ENCODE data around the gene MARK2. TPM values are rescaled to one million over a fixed set of nuclear protein-coding genes. Genes with fewer than 3 reads are reported as not detected.

Gene MARK2
- total RNA-seq, 1 experiment from 2014 or later = 39.8 TPM

- ChIA-PET CTCF (interaction anchor here (0.5 to 0.8 kb wide), 4 partner anchors 16 to 333 kb away, joined by 3 to 4 read pairs (median 4); no protein-coding TSS in a partner anchor), POLR2A (interaction anchor here (0.6 to 1.1 kb wide), 3 partner anchors 15 to 1437 kb away, joined by 3 to 5 read pairs (median 3); no protein-coding TSS in a partner anchor)
- no peak for TF ChIP-seq CTCF (IDR thresholded peaks at IDR 0.05; ENCODE audit: unreplicated experiment)
- no TSS peak for BruUV-seq (replicated peaks)
- Mint-ChIP-seq H3K4me1 (ENCODE audit: insufficient read depth, unreplicated experiment) (no peaks in the 10 kb centered on the region), H3K4me3 (ENCODE audit: unreplicated experiment) (no peak overlapping the region), H3K9me3 (ENCODE audit: unreplicated experiment) (no peaks in the 10 kb centered on the region), H3K36me3 (ENCODE audit: insufficient read depth, unreplicated experiment) (peaks cover 10% of the 10 kb centered on the region), H3K27ac (ENCODE audit: low read depth, unreplicated experiment) (no peak overlapping the region), H3K27me3 (ENCODE audit: insufficient read depth, unreplicated experiment) (no peaks in the 10 kb centered on the region)
- DNase-seq (ENCODE audit: unreplicated experiment) = no peak
- intact Hi-C loops (cut with micrococcal nuclease) = no loop called here
Measured at GRCh38 chr11:63829823-63830489, 9.0 kb upstream of the MARK2 start.

- no peaks in the 10 kb centered on the region for H3K9me3 Mint-ChIP-seq (ENCODE audit: unreplicated experiment)
- ChIA-PET POLR2A (interaction anchor here (1.5 kb wide), 1 partner anchor 17 kb away, joined by 5 read pairs; no protein-coding TSS in a partner anchor), CTCF (interaction anchor here (1.1 to 1.2 kb wide), 2 partner anchors 115 to 321 kb away, joined by 3 to 4 read pairs; no protein-coding TSS in a partner anchor)
- H3K36me3 Mint-ChIP-seq (ENCODE audit: insufficient read depth, unreplicated experiment) = no peaks in the 10 kb centered on the region
- H3K27ac Mint-ChIP-seq (ENCODE audit: low read depth, unreplicated experiment) = no peak overlapping the region
- intact Hi-C loops (cut with micrococcal nuclease) = no loop called here
- BruUV-seq (replicated peaks) = no TSS peak
- H3K27me3 Mint-ChIP-seq (ENCODE audit: insufficient read depth, unreplicated experiment) = no peaks in the 10 kb centered on the region
- TF ChIP-seq CTCF (IDR thresholded peaks at IDR 0.05; ENCODE audit: unreplicated experiment) = no peak
- no peak overlapping the region for H3K4me3 Mint-ChIP-seq (ENCODE audit: unreplicated experiment)
- no peak for DNase-seq (ENCODE audit: unreplicated experiment)
- H3K4me1 Mint-ChIP-seq (ENCODE audit: insufficient read depth, unreplicated experiment) = no peaks in the 10 kb centered on the region
Measured at GRCh38 chr11:63831326-63831725, 7.6 kb upstream of the MARK2 start.

- no TSS peak for BruUV-seq (replicated peaks)
- H3K27me3 Mint-ChIP-seq (ENCODE audit: insufficient read depth, unreplicated experiment) = no peaks in the 10 kb centered on the region
- H3K36me3 Mint-ChIP-seq (ENCODE audit: insufficient read depth, unreplicated experiment) = no peaks in the 10 kb centered on the region
- POLR2A ChIA-PET = no interaction called here
- no peak overlapping the region for H3K4me3 Mint-ChIP-seq (ENCODE audit: unreplicated experiment)
- no peaks in the 10 kb centered on the region for H3K9me3 Mint-ChIP-seq (ENCODE audit: unreplicated experiment)
- no peak for DNase-seq (ENCODE audit: unreplicated experiment)
- TF ChIP-seq CTCF (IDR thresholded peaks at IDR 0.05; ENCODE audit: unreplicated experiment) = no peak
- no peak overlapping the region for H3K27ac Mint-ChIP-seq (ENCODE audit: low read depth, unreplicated experiment)
- intact Hi-C loops (cut with micrococcal nuclease) = no loop called here
- H3K4me1 Mint-ChIP-seq (ENCODE audit: insufficient read depth, unreplicated experiment) = peaks cover 3% of the 10 kb centered on the region
- CTCF ChIA-PET = no interaction called here
Measured at GRCh38 chr11:63832336-63832735, 6.6 kb upstream of the MARK2 start.

DNA sequence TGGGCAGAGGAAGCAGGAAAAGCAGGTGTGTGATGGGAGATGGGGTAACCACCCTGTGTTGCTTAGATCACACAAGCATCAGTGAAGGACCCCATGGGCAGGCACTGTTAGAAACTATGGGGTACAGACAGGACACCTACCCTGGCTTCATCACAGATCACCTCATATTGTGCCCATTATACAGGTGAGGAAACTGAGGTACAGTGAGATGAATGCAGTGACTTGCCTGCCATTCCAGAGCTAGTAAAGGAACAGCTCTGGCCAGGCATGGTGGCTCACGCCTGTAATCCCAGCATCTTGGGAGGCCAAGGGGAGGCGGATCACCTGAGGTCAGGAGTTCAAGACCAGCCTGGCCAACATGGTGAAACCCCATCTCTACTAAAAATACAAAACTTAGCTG, 5.9 kb upstream of the MARK2 start:
- no TSS peak for BruUV-seq (replicated peaks)
- TF ChIP-seq CTCF (IDR thresholded peaks at IDR 0.05; ENCODE audit: unreplicated experiment) = no peak
- no peak overlapping the region for H3K27ac Mint-ChIP-seq (ENCODE audit: low read depth, unreplicated experiment)
- peaks cover 7% of the 10 kb centered on the region for H3K4me1 Mint-ChIP-seq (ENCODE audit: insufficient read depth, unreplicated experiment)
- DNase-seq (ENCODE audit: unreplicated experiment) = no peak
- ChIA-PET POLR2A (no interaction called here), CTCF (interaction anchor here (0.7 to 2.1 kb wide), 2 partner anchors 59 to 113 kb away, joined by 3 to 14 read pairs; no protein-coding TSS in a partner anchor)
- intact Hi-C loops (cut with micrococcal nuclease) = no loop called here
- H3K36me3 Mint-ChIP-seq (ENCODE audit: insufficient read depth, unreplicated experiment) = no peaks in the 10 kb centered on the region
- no peaks in the 10 kb centered on the region for H3K9me3 Mint-ChIP-seq (ENCODE audit: unreplicated experiment)
- no peak overlapping the region for H3K4me3 Mint-ChIP-seq (ENCODE audit: unreplicated experiment)
- no peaks in the 10 kb centered on the region for H3K27me3 Mint-ChIP-seq (ENCODE audit: insufficient read depth, unreplicated experiment)

All from MCF 10A (cell line).